Sigmoid colon (tissue), 7 donors: ENCODE results near the gene ALDH3B2. TPM values are rescaled to one million over a fixed set of nuclear protein-coding genes. Genes with fewer than 3 reads are reported as not detected.
A peak's percentile ranks its signal among the peaks of the same experiment; 100 is the strongest.

Experiments used
- DNase-seq: peaks from one replicate; pipeline ENCODE4 v3.0.0-alpha.2; 2019
- H3K27ac ChIP-seq, 4 donors: fragments of 200-600 bp; sonication (generic); one replicate each; pipeline ENCODE4 v1.5.1; 2016 to 2019; ENCODE audit warnings: mild to moderate bottlenecking in 1 of 4
- H3K27me3 ChIP-seq, 3 donors: fragments of 200-600 bp; sonication (generic); one replicate each; pipeline ENCODE4 v1.5.1; 2019; ENCODE audit warnings: mild to moderate bottlenecking in 1 of 3
- H3K36me3 ChIP-seq, 4 donors: fragments of 200-600 bp; sonication (generic); one replicate each; pipeline ENCODE4 v1.5.1; 2016 to 2019
- H3K4me1 ChIP-seq, 4 donors: fragments of 200-600 bp; sonication (generic); one replicate each; pipeline ENCODE4 v1.5.1; 2017 to 2019
- H3K4me3 ChIP-seq, 4 donors: fragments of 200-600 bp; sonication (generic); one replicate each; pipeline ENCODE4 v1.5.1; 2017 to 2019; ENCODE audit warnings: mild to moderate bottlenecking in 2 of 4, moderate library complexity in 1 of 4
- H3K9me3 ChIP-seq, 4 donors: fragments of 200-600 bp in 3 of 4; sonication (generic) in 3 of 4; one replicate each; pipeline versions ENCODE4 v1.5.1 to v1.6.1; 2013 to 2019
- EP300 ChIP-seq, 4 donors: sonication (generic); formaldehyde crosslinking; IDR thresholded peaks; one replicate each; pipeline ENCODE4 v1.6.1; 2017; ENCODE audit warnings: antibody characterized with exemption in 4 of 4
- POLR2A ChIP-seq, 2 donors: fragments of 450-650 bp; IDR thresholded peaks; one replicate each; pipeline ENCODE4 v1.6.1; 2016; ENCODE audit warnings: antibody characterized with exemption in 2 of 2, mild to moderate bottlenecking in 2 of 2, moderate library complexity in 2 of 2
- POLR2AphosphoS5 ChIP-seq, 4 donors: sonication (generic); formaldehyde crosslinking; IDR thresholded peaks; one replicate each; pipeline ENCODE4 v1.6.1; 2017; ENCODE audit warnings: antibody characterized with exemption in 4 of 4
- WGBS, 2 donors: extraction: QIAGEN DNeasy Blood & Tissue Kit; methylation state at CpG; one replicate each; pipeline ENCODE4 v1.1.7; 2013; 5-methylcytosine and 5-hydroxymethylcytosine counted together
- intact Hi-C: fragments of 100-400 bp; cut with DNase I; formaldehyde crosslinking; loops from one replicate; pipeline ENCODE4 v1.15.1; 2023
- polyA plus RNA-seq, 3 donors: library from polyadenylated mRNA; stranded (reverse); fragments of 200-250 nt; gene quantifications; one replicate each; pipeline ENCODE4 v1.2.3, GENCODE V29; 2013
- total RNA-seq, 4 donors: library from RNA; depleted of rRNA; stranded (reverse); fragments of >200 nt; gene quantifications; one replicate each; pipeline ENCODE4 v1.1.0, GENCODE V29; 2016
- TF ChIP-seq, protein P1 (sequence below), 4 experiments: fragments of 450-650 bp in 3 of 4; fragments of 200-600 bp in 1 of 4; IDR thresholded peaks; one replicate each; pipeline ENCODE4 v1.5.1; 2016 to 2019; ENCODE audit warnings: antibody characterized with exemption in 4 of 4, mild to moderate bottlenecking in 3 of 4, moderate library complexity in 2 of 4
- donor health status: healthy with polysubstance abuse.
- donor health status: Bipolar disorder and iron deficiency.
- donor health status: healthy.

Gene ALDH3B2
- total and polyA plus RNA-seq, 7 donors, result 0.38 TPM; not detected in 6

DNA sequence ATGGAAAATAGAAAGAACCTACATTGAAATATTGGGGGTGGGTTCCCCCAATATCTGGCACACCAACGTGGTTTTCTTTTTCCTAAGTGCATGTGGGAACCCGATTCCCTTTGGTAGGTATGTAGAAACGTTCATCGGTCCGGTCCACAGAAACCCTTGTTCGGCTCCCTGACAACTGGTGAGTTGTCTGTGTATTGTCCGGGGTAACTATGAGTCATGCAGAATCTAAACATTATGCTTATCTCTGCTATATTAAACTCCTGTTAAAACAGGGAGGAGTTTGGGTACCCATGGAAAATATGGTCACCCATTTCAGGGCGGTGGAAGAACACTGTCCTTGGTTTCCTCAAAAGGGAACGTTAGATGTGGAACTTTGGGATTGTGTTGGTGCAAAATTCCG, 25.1 kb upstream of the ALDH3B2 start:
- H3K4me3 ChIP-seq, result no peak overlapping the region
- H3K9me3 ChIP-seq, result no peaks in the 10 kb centered on the region
- no peaks in the 10 kb centered on the region for H3K27me3 ChIP-seq
- H3K27ac ChIP-seq, result no peak overlapping the region
- no peak for DNase-seq
- intact Hi-C loops, result no loop called here
- WGBS, 2 donors, result 73 to 88% methylated on average over 10 of the region's 10 CpGs
- peak in 1 of 4 donors; percentile 13 for TF ChIP-seq POLR2AphosphoS5 (IDR thresholded peaks at IDR 0.05)
- TF ChIP-seq, protein P1, sequence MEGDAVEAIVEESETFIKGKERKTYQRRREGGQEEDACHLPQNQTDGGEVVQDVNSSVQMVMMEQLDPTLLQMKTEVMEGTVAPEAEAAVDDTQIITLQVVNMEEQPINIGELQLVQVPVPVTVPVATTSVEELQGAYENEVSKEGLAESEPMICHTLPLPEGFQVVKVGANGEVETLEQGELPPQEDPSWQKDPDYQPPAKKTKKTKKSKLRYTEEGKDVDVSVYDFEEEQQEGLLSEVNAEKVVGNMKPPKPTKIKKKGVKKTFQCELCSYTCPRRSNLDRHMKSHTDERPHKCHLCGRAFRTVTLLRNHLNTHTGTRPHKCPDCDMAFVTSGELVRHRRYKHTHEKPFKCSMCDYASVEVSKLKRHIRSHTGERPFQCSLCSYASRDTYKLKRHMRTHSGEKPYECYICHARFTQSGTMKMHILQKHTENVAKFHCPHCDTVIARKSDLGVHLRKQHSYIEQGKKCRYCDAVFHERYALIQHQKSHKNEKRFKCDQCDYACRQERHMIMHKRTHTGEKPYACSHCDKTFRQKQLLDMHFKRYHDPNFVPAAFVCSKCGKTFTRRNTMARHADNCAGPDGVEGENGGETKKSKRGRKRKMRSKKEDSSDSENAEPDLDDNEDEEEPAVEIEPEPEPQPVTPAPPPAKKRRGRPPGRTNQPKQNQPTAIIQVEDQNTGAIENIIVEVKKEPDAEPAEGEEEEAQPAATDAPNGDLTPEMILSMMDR (IDR thresholded peaks at IDR 0.05), result no peak
- no peaks in the 10 kb centered on the region for H3K36me3 ChIP-seq
- H3K4me1 ChIP-seq, result peaks cover 0 to 6% (median 5%) of the 10 kb centered on the region in 4 donors

DNA sequence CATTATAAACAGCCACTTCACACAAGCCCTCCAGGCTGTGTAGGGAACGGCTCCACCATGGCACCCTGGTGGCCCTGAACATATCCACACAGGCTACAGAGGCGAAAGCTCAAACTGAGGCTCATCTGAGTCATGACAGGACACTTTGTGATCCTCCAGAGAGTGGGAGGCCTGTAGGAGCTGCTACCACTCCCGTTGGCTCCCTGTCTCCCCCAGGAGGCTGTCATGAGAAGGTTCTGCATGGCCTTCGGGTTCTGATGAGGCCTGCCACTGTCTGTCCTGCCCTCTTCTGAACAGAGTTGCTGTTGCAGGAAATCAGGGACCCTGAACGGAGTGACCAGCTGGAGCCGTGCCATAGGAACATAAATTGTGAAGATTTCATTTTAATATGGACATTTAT, 23.8 kb upstream of the ALDH3B2 start:
- WGBS, 2 donors, result 82 to 83% methylated on average over 6 of the region's 6 CpGs
- no peak for DNase-seq
- no peak overlapping the region for H3K27ac ChIP-seq
- H3K4me3 ChIP-seq, result no peak overlapping the region
- peaks cover 0 to 6% (median 5%) of the 10 kb centered on the region in 4 donors for H3K4me1 ChIP-seq
- H3K9me3 ChIP-seq, result no peaks in the 10 kb centered on the region
- intact Hi-C loops, result no loop called here
- no peaks in the 10 kb centered on the region for H3K36me3 ChIP-seq
- H3K27me3 ChIP-seq, result no peaks in the 10 kb centered on the region
- TF ChIP-seq EP300 (IDR thresholded peaks at IDR 0.05) (no peak), POLR2AphosphoS5 (IDR thresholded peaks at IDR 0.05) (no peak), POLR2A (IDR thresholded peaks at IDR 0.05) (no peak)
- TF ChIP-seq, protein P1 (IDR thresholded peaks at IDR 0.05), result no peak

DNA sequence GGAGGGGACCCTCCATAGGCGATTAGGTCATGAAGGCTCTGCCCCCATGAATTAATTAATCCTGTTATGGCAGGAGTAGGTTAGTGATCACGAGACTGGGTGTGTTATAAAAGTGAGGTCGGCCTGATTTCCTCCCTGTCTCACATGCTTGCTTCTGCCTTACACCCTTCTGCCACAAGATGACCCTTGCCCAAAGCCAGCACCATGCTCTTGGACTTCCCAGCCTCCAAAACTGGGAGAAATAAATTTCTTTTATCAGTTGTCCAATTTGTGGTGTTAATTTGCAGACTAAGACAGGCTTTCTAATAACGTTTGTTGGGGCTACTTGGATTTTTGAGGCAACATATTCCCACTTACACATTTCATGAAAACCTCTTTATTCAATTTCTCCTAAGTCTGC, 23.4 kb upstream of the ALDH3B2 start:
- intact Hi-C loops, result no loop called here
- DNase-seq, result no peak
- H3K4me3 ChIP-seq, result no peak overlapping the region
- WGBS, 2 donors, result 89 to 90% methylated on average over 4 of the region's 4 CpGs
- no peak overlapping the region for H3K27ac ChIP-seq
- no peaks in the 10 kb centered on the region for H3K27me3 ChIP-seq
- no peaks in the 10 kb centered on the region for H3K9me3 ChIP-seq
- H3K4me1 ChIP-seq, result peaks cover 0 to 6% (median 5%) of the 10 kb centered on the region in 4 donors
- no peaks in the 10 kb centered on the region for H3K36me3 ChIP-seq
- no peak for TF ChIP-seq EP300 (IDR thresholded peaks at IDR 0.05)
- no peak for TF ChIP-seq POLR2A (IDR thresholded peaks at IDR 0.05)
- no peak for TF ChIP-seq POLR2AphosphoS5 (IDR thresholded peaks at IDR 0.05)
- TF ChIP-seq, protein P1 (IDR thresholded peaks at IDR 0.05), result no peak

DNA sequence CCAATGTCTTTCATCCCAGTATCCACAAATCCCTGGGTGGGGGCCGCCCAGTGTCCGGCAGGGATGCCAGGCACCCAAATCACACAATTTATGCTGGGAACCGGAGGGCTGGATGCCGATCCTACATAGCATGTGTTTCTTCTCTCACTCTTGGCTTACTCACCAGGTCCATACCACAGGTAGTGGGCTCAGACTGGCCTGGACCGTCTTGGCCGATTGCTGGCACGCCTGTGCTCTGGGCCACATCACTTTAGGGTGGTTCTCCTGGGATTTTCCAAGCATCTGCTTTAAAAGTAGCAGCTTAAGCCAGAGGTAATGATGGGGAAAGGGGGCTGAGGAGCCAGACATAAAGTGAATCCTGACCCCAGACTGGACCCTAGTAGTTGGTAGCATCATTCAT, 22.6 kb upstream of the ALDH3B2 start:
- no peak for TF ChIP-seq EP300 (IDR thresholded peaks at IDR 0.05)
- no peak for TF ChIP-seq POLR2A (IDR thresholded peaks at IDR 0.05)
- no peak for TF ChIP-seq POLR2AphosphoS5 (IDR thresholded peaks at IDR 0.05)
- TF ChIP-seq, protein P1 (IDR thresholded peaks at IDR 0.05), result no peak
- Histone ChIP-seq H3K4me1 (peaks cover 0 to 6% (median 5%) of the 10 kb centered on the region in 4 donors), H3K9me3 (no peaks in the 10 kb centered on the region), H3K36me3 (no peaks in the 10 kb centered on the region), H3K4me3 (no peak overlapping the region), H3K27me3 (no peaks in the 10 kb centered on the region), H3K27ac (no peak overlapping the region)
- intact Hi-C loops, result no loop called here
- WGBS, 2 donors, result 88 to 93% methylated on average over 7 of the region's 7 CpGs
- DNase-seq, result no peak

DNA sequence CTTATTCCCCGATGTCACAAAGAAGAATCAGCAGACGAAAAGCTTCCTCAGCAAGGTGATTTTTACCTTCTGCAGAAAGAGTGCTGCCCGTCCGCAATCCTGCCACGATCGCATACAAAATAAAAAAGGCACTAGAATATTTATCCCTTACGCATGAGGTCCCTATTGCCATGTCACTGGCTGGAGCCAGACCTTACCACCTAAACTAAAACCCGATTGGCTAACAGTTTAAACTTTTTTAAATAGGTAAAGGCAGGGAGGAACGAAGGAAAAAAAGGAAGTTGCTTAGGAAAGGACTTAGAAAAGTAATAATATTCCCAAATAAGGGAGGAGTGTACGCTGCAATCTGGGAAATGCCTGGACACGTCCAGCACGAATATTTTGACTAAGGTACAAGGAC, 21.2 kb upstream of the ALDH3B2 start:
- no peaks in the 10 kb centered on the region for H3K27me3 ChIP-seq
- no peak for DNase-seq
- H3K36me3 ChIP-seq, result no peaks in the 10 kb centered on the region
- no peak overlapping the region for H3K27ac ChIP-seq
- WGBS, 2 donors, result 90% methylated on average over 12 of the region's 12 CpGs
- no peak overlapping the region for H3K4me3 ChIP-seq
- peaks cover 0 to 6% (median 5%) of the 10 kb centered on the region in 4 donors for H3K4me1 ChIP-seq
- intact Hi-C loops, result no loop called here
- no peaks in the 10 kb centered on the region for H3K9me3 ChIP-seq
- no peak for TF ChIP-seq EP300 (IDR thresholded peaks at IDR 0.05)
- TF ChIP-seq POLR2A (IDR thresholded peaks at IDR 0.05), result no peak
- TF ChIP-seq, protein P1 (IDR thresholded peaks at IDR 0.05), result no peak
- TF ChIP-seq POLR2AphosphoS5 (IDR thresholded peaks at IDR 0.05), result no peak
